CD4-positive, alpha-beta T cell treated with Interleukin-1 beta for 1 hour (primary cell): ENCODE results near the gene SLC25A41.
"Not testable (repeated sequence)": the region's sequence is repeated elsewhere in the genome, so short reads cannot be mapped to it uniquely, and the experiment has no call there.

Experiments
- DNase-seq, 2 donors: peaks; one replicate each; pipeline ENCODE4 v3.0.0-alpha.2; 2020 to 2022

SLC25A41 gene

DNA sequence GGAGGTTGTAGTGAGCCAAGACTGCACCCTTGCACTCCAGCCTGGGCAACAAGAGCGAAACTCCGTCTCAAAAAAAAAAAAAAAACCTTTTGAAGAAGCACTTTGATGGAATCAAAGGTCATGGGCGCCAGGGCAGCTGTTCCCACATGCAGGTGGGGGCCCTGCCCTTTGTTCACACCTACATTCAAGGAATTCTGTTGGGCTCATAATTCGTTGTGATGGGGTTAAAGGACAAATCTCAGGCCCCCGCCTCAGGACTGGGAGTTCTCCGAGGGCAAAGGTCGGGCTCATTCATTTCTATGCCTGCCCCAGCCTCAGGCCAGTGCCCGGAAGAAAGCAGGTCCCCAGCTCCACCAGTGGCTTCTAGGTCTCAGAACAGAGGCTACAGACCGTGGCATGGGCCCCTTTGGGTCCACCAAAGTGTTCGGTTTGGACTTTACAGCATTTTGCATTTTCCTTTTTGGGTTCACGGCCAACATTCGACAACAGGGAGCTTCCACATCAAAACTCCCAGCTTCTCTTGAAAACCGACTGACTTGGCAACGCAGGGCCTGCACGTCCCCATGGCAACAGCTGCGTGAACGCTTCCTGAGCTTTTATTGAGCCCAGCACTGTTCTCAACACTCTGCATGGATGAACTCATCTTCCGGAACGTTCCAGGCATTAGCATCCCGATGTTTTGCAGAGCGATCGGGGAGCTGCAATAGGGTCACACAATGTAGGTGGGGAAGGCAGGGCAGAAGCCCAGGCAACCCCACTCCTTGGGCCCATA, 30.5 kb downstream of the SLC25A41 start:
- no peak for DNase-seq

DNA sequence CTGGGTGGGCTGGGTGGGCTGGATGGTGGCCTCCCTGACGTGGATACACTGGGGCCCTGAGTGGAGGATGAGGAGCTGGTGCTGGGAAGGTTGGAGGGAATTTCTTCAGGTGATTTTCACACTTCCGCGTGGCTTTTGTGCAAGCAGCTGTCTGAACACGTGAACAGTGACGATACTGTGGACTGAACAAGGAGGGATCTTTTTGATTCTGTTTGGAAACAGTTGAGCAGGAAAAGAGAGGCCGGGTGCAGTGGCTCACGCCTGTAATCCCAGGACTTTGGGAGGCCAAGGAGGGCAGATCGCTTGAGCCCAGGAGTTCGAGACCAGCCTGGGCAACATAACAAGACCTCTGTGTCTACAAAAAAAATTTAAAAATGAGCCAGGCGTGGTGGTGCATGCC, 31.5 kb downstream of the SLC25A41 start:
- DNase-seq, result no peak

DNA sequence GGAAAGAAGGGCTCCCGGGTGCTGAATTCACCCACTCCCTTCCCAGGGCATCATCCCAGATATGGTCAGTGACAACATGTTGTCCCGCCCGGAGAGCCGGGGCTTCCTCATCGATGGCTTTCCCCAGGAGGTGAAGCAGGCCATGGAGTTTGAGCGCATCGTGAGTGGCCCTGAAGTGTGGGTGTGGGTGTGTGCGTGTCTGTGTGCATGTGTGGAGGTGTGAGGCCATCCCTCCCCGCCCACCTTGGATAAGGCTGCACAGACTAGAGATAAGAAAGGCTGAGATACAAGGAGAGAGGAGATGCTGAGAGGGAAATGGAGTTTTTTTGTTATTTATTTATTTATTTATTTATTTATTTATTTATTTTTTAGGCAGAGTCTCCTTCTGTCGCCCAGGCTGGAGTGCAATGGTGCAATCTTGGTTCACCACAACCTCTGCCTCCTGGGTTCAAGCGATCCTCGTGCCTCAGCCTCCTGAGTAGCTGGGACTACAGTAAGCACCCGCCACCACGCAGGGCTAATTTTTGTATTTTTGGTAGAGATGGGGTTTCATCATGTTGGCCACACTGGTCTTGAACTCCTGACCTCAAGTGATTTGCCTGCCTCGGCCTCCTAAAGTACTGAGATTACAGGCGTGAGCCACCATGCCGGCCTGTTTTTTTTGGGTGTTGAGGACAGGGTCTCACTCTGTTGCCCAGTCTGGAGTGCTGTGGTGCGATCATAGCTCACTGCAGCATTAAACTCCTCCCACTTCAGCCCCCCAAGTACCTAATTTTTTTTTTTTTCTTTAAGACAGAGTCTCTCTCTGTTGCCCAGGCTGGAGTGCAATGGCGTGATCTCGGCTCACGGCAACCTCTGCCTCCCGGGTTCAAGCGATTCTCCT, 33.3 kb downstream of the SLC25A41 start:
- DNase-seq, result not testable (repeated sequence)

DNA sequence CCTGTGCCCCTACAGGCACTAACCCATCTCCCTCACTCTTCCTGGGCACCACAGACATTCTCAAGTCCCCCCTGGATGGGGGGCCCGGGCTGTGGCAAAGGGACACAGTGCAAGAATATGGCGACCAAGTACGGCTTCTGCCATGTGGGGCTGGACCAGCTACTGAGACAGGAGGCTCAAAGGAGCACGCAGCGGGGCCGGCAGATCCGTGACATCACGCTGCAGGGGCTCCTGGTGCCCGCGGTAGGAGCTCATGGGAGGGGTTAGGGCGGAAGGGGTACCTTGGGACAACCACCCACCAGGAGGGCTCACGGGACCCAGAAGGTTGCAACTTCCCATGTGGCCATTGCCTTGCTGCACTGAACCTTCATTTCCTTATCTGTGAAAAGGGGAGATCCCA, 37.3 kb downstream of the SLC25A41 start:
- DNase-seq, result no peak

DNA sequence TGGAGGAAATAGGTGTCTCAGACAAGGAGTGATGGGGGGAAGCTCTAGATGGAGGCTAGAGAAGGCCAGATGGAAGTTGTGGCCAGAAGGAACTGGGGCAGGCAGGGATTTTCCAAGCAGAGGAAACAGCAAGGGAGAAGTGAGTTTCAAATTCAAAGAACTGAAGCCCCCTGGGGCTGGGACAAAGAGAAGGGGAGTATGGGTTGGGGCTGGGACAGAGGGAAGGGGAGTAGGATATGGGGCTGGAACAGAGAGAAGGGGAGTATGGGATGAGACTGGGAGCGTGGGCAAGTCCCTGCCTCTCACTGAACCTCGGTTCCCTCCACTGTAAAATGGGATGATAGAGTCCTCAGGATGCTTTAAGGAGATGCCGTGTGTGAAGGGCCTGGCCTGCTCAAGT, 38.7 kb downstream of the SLC25A41 start:
- DNase-seq, result no peak

DNA sequence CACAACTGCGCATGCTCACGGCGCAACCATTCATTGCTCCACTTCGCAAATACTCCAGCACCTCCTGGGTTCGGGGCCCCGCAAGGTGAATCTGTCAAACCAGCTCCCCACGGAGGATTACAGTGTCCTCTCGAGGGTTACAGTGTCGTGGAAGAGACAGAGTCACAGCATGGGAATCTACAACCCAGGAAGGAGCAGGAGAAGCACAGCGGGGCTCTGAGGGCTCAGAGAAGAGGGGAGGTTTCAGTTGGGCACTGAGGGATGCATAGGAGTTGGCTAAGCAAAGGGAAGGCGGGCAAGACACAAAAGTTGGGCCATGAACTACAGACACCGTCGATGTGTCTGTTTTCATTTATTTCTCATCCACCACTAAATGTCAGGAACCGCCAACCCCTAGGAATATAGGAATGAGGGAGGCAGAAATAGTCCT, 39.6 kb downstream of the SLC25A41 start:
- DNase-seq, result peak; percentile 77 to 80

DNA sequence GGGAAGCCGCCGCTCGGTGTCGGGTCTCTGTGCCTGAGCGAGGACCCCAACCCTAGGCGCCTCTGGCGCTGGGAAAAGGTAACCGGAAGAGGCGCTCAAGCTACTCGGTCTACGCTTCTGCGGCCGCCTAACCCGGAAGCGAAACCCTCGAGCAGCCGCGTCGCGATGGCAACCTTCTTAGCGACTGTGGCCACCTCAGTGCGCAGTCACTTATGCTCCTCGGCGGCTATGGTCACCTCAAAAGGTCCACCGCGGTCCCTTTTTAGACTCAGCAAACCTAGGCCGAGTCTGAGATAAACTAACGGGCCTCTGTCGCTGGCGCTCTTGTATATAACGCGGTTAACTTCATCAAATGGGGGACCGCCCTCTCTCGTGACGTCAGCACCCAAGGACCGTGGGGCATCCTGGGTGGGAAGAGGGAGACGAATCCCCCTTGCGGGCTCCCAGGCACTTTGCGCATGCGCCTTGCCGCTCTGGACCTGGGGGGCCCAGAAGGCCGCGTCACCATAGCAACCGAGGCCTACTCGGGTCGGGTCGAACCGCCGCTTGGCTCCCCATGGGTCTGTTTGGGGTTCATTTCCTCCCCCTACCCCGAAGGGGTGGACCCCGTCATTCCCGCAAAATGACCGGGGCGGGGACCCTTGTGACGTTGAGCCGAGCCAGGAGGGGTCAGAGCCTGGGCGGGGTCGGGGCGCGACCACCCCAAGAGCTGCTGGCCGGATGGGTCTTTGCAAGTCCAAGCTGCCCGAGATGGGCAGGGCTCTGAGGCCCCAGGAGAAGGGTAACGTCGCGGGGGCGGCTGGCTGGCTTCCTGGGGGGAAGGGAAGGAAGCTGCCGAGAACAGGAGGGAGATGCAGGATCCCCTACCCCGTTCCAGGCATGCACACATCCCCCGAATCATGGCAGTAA, 40.2 kb downstream of the SLC25A41 start, which contains the start of gene GTF2F1:
TSS of gene GTF2F1 (minus strand) at position 91 of the 909 bp plus-strand sequence. CDS start 169 bp downstream, outside the sequence.
- DNase-seq, result peak; percentile 95 to 97

DNA sequence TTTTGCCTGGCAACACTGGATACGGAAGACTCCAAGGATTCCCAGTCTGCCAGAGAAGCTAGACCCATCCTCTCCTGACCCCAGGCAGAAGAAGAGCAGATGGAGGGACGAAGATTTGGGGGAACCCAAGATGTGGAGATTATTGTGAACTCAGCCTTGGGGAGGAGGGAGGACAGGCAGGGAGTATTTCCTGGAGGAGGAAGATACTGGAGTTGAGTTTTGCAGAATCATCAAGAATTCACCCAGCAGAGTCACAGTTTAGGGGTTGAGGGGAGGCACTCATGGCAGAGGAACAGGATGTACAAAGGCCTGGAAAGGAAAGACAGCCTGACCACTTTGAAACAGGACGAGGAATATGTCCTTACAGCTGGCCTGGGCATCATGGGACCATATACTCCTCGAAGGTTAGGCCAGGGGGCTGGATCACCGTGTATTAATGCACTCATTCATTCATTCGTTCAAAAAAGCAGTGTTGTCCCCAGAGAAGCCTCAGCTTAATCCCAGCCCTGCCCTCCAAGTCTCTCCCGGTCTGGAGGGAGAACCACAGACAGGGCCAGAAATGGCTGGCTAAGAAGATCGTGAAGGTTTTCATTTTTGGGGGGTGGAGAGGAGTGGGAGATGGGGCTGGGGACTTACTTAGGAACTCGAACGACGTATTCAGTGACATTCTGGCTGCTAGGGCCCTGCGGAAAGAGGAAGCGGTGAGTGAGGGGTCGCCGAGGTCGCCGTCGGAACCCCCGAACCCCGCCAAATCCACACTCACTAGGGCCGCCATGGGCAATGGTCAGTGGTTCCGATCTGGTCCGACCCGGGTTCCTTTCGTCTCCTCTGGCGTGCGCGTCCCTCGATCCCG, 41.1 kb downstream of the SLC25A41 start:
- DNase-seq, result no peak

DNA sequence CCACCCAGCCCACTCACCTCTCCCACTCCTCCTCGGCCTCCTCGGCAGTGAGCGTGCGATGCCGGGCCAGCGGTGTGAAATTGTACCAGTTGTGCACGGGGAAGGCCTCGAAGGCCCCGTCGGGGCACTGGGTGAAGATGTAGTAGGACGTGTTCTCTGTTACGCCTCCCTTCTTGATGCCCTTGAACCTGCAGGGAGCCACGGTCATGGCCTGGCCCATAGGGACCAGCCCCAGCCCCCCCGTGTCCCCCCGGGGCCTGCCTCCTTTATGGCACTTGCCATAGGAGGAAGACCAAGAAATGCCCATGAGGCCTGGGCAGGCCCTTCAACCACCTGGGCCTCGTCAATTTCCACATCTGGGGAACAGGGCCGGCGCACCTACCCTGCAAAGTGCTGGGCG, 46.2 kb downstream of the SLC25A41 start:
- no peak for DNase-seq

DNA sequence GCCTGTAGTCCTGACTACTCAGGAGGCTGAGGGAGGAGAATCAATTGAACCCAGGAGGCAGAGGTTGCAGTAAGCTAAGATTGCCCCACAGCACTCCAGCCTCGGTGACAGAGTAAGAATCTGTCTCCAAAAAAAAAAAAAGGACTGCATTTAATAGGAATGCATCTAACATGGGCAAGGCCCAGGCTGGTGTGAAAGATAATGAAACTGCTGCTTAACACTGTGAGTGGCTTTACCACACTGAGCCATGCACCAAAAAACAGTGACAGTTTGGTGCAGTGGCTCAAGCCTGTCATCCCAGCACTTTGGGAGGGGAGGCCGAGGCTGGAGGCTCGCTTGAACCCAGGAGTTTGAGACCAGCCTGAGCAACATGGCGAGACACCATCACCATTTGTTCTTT, 49.2 kb downstream of the SLC25A41 start:
- no peak for DNase-seq

DNA sequence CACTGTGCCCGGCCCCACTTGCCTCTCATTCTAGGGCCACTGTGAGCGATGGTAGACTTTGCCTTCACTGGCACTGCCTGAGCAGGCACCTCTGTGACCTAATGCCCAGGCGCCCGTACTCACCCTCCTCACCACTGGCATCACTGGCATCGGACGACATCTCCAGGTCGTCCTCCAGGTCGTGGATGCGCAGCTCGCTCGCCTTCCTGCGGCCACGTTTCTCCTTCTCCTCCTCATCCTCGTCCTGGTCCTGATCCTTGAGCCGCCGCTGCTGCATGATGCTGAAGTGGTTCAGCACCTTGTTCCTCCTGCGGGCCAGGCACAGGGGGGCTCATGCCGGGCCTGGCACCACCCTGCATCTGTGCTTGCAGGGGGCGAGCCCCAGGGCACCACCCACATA, 50.4 kb downstream of the SLC25A41 start:
- DNase-seq, result no peak

DNA sequence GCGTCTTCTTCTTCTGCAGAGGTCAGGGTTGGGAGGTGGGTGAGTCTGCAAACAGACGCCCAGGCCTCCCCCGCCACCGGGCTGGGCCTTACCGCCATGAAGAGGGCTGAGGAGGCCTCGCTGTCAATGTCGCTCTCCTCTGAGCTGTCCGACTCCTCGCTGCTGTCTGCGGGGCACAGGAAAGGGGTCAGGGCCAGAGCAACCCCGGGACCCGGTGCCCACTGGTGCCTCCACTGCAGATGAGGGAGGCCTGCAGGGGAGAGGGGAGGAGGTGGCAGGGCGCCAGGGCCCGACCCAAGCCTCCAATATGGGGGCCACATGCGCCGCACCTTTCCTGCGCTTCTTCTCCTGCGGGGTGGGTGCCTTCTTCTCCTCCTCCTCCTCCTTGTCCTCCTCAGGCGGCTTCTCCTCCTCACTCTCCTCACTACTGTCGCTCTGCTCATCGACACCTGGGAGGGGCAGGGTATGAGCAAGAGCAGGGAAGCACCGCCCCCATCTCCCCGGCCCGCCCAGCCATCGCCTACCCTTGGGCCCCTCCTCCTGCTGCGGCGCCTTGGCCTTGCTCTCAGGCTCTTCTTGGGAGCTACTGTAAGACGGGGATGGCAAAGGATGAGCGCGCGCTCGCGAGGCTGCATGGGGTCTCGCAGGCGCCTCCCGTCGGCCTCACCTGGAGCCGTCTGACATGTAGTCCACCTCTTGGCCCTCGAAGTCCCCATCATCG, 52.4 kb downstream of the SLC25A41 start:
- DNase-seq, result no peak

DNA sequence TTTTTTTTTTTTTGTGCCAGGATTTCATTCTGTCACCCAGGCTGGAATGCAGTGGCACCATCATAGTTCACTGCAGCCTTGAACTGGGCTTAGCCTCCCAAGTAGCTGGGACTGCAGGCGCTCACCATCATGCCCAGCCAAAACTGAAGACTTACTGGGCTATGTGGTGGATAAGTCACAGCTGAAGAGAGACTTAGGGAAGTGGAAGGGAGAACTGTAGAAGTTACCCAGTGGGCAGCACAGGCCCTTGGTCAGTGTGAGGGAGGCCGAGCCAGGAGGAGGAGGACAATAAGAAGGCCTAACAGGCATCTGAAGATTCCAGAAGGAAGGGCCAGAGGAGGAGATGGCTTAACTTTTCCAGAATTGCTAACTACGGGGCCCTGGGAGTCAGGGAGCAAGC, 53.8 kb downstream of the SLC25A41 start:
- no peak for DNase-seq

DNA sequence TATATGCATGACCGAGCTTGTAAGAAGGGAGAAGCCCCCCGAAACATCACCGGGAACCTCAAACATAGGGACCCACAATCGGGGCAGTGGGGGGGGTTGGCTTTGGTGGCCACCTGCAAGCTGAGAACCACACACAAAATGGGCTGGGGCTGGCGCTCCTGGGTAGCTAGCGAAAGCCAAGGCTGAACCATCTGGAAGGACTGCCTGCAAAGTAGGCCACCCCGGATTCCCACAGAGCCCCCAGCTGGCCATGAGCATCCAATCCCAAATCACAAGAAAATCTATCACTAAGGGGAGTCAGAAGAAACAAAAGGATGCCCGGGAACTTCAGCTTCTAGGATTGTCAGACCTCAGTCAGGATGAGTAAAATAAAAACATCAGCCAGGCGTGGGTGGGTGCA, 55.1 kb downstream of the SLC25A41 start:
- DNase-seq, result no peak

DNA sequence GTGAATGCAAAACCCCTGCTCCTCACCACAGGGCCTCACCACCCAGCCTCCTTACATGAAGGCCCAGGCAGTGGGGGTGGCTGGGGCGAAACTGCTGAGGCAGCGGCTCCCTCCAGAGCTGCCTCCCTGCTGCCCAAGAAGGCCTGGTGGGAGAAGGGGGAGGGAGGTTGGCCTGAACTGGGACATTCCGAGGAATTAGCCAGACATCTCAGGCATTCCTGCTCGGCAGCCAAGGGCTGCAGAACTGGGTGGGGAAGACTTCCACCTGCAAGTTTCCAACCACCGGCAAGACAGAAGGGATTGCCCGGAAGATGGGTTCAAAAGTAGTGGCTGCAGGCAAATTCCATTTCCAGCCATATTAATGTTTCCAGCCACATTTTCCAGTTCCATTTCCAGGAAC, 55.5 kb downstream of the SLC25A41 start:
- DNase-seq, result no peak

DNA sequence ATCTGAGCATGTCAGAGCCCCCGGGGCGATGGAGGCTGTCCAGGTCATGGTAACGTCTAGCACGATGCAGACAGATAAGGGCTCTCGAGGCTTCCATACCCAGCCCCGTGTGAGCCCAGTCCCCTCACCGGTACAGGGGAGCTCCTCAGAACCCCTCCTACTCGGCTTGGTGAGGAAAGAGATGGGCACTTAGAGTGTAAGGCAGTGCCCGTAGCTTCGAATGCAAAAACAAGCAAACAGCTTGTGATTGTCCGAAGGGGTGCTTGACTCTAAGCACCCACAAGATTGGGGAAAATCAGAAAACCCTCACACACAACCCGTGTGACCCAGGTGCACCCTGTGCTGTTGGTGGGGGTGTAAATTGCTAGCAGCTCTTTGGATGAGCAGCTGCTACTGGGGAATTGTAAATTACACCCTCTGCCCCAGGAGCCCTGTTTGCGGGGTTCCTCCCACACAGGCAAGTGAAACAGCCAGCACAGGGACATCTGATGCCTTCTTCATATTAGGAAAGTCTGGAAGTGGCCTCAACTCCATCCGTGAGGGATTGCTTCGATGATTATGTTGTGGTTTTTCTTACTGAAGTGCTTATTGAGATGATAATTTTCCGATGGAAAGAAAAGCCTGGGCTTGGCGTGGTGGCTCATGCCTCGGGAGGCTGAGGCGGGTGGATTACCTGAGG, 56.9 kb downstream of the SLC25A41 start:
- no peak for DNase-seq
